Common myeloid progenitor, CD34-positive (primary cell): Measurements from ENCODE around the gene LARP1.

Experiments used
- CTCF ChIA-PET: fragments of 350-600 bp; sonication (Branson Sonifier 250); formaldehyde crosslinking; loops from one replicate; lab custom pipeline; 2021; ENCODE audit warnings: antibody characterized with exemption; lab: Charles Lee
- POLR2A ChIA-PET: fragments of 350-600 bp; sonication (Branson Sonifier 250); formaldehyde crosslinking; loops from one replicate; lab custom pipeline; 2021; ENCODE audit warnings: antibody characterized with exemption; lab: Charles Lee
- DNase-seq, 3 donors: peaks; one replicate each; pipeline versions ENCODE4 v3.0.0 to v3.0.0-alpha.2; 2013
- H3K27ac ChIP-seq, 2 experiments: 1 replicate in 1 of 2; 2 replicates in 1 of 2; pipeline ENCODE4 v1.7.0; 2013; ENCODE audit warnings: inconsistent platforms in 2 of 2, low read length in 2 of 2, mild to moderate bottlenecking in 2 of 2, low read depth in 1 of 2, moderate library complexity in 1 of 2; ENCODE audit not compliant: severe bottlenecking in 2 of 2, insufficient read depth in 1 of 2, poor library complexity in 1 of 2
- H3K27me3 ChIP-seq, 5 experiments: replicated peaks in 2 of 5; 1 replicate in 3 of 5; 2 replicates in 2 of 5; pipeline versions ENCODE4 v1.6.1 to v1.7.0; 2013; ENCODE audit warnings: low read length in 4 of 5, mild to moderate bottlenecking in 2 of 5, moderate library complexity in 2 of 5, inconsistent platforms in 1 of 5; ENCODE audit not compliant: insufficient read depth in 5 of 5, control insufficient read depth in 4 of 5
- H3K36me3 ChIP-seq, 4 experiments: 1 replicate in 2 of 4; 2 replicates in 2 of 4; pipeline versions ENCODE4 v1.6.1 to v1.7.0; 2013; ENCODE audit warnings: low read length in 3 of 4, control low read depth in 1 of 4, mild to moderate bottlenecking in 1 of 4; ENCODE audit not compliant: control insufficient read depth in 4 of 4, insufficient read depth in 4 of 4
- H3K4me1 ChIP-seq, 4 experiments: 1 replicate in 3 of 4; 2 replicates in 1 of 4; pipeline versions ENCODE4 v1.6.1 to v1.7.1; 2013; ENCODE audit warnings: low read length in 3 of 4, mild to moderate bottlenecking in 3 of 4, control low read depth in 1 of 4, inconsistent platforms in 1 of 4, moderate library complexity in 1 of 4; ENCODE audit not compliant: control insufficient read depth in 4 of 4, insufficient read depth in 4 of 4; ENCODE audit errors: control extremely low read depth in 1 of 4
- H3K4me3 ChIP-seq, 7 experiments: 1 replicate in 4 of 7; 2 replicates in 3 of 7; pipeline versions ENCODE4 v1.5.1 to v1.7.0; 2013; ENCODE audit warnings: mild to moderate bottlenecking in 7 of 7, low read length in 6 of 7, moderate library complexity in 6 of 7, inconsistent platforms in 2 of 7, low read depth in 2 of 7, control low read depth in 1 of 7; ENCODE audit not compliant: insufficient read depth in 4 of 7, control insufficient read depth in 1 of 7; ENCODE audit errors: extremely low read depth in 1 of 7
- H3K9me3 ChIP-seq, 5 experiments: 1 replicate in 4 of 5; 2 replicates in 1 of 5; pipeline versions ENCODE4 v1.6.1 to v1.7.1; 2013; ENCODE audit warnings: low read length in 4 of 5, mild to moderate bottlenecking in 2 of 5, inconsistent platforms in 1 of 5, low read depth in 1 of 5, moderate library complexity in 1 of 5; ENCODE audit not compliant: control insufficient read depth in 4 of 5, insufficient read depth in 2 of 5; ENCODE audit errors: control extremely low read depth in 1 of 5
- WGBS: methylation state at CpG from one replicate; pipeline ENCODE4 v1.1.5; 2013; ENCODE audit not compliant: insufficient coverage; 5-methylcytosine and 5-hydroxymethylcytosine counted together

Gene LARP1

DNA sequence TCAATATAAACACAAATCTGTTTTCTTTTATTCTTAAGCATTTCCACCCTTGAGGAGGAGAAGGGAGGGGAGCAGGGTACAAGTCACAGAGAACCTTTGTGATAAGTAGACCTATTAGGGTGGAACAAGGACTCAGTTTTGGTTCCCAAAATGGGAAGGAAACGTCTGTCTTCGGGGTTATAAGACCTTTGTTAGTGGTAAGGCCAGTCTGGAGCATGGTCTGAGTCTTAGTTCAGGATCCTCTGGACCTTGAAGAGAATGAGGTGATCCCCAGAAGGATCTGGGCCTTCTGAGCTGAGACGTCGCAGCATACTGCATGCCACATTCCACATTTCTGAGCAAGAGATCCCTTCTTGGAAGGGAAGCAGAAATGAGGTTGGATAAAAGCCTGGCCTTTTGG, 58.0 kb downstream of the LARP1 start:
- no peak overlapping the region for H3K27ac ChIP-seq
- CTCF ChIA-PET, result interaction anchor here (0.9 to 7.2 kb wide), 5 partner anchors 9 to 166 kb away, joined by 3 to 49 read pairs (median 4); no protein-coding TSS in a partner anchor
- WGBS, result 47% methylated on average over 4 of the region's 4 CpGs

DNA sequence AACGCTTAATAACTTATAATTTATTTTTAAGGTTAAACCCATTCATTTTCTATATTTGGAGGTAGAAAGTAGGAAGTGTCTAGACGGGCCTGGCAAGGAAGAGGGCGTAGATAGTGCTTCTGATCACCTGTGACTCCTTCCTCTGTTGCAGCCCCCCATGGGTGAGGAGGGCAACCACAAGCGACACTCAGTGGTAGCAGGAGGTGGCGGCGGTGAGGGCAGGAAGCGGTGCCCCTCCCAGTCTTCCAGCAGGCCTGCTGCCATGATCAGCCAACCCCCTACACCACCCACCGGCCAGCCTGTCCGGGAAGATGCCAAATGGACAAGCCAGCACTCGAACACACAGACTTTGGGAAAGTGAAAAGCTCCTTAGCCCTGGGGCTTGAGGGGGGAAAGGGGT, 58.6 kb downstream of the LARP1 start:
- Histone ChIP-seq H3K36me3 (peaks cover 8 to 85% (median 53%) of the 10 kb centered on the region in 4 experiments), H3K9me3 (no peaks in the 10 kb centered on the region), H3K4me3 (peak overlapping the region in 1 of 7 experiments; percentile 2), H3K27me3 (no peaks in the 10 kb centered on the region), H3K27ac (peak overlapping the region in 1 of 2 experiments; percentile 31), H3K4me1 (peaks cover 0 to 28% (median 18%) of the 10 kb centered on the region in 4 experiments)
- WGBS, result 20% methylated on average over 1 of the region's 10 CpGs
- peak; percentile 29 to 72 (median 61) for DNase-seq
- ChIA-PET POLR2A (no interaction called here), CTCF (interaction anchor here (0.9 to 7.2 kb wide), 4 partner anchors 14 to 166 kb away, joined by 3 to 49 read pairs (median 4); no protein-coding TSS in a partner anchor)

More for the DNA sequence above, 58.0 kb downstream of the LARP1 start:
- H3K4me1 ChIP-seq, result peaks cover 0 to 28% (median 18%) of the 10 kb centered on the region in 4 experiments
- no peak for DNase-seq
- POLR2A ChIA-PET, result no interaction called here
- no peaks in the 10 kb centered on the region for H3K9me3 ChIP-seq
- H3K27me3 ChIP-seq, result no peaks in the 10 kb centered on the region
- H3K36me3 ChIP-seq, result peaks cover 8 to 85% (median 54%) of the 10 kb centered on the region in 4 experiments
- peak overlapping the region in 1 of 7 experiments; percentile 2 for H3K4me3 ChIP-seq

GRCh38 chr5:154815025-154815424, 59.8 kb downstream of the LARP1 start:
- ChIA-PET POLR2A (no interaction called here), CTCF (interaction anchor here (1.0 kb wide), 2 partner anchors 122 to 162 kb away, joined by 4 to 5 read pairs; no protein-coding TSS in a partner anchor)
- peaks cover 0 to 28% (median 18%) of the 10 kb centered on the region in 4 experiments for H3K4me1 ChIP-seq
- no peaks in the 10 kb centered on the region for H3K27me3 ChIP-seq
- no peak overlapping the region for H3K27ac ChIP-seq
- peaks cover 8 to 88% (median 55%) of the 10 kb centered on the region in 4 experiments for H3K36me3 ChIP-seq
- H3K4me3 ChIP-seq, result no peak overlapping the region
- 98% methylated on average over 11 of the region's 11 CpGs for WGBS
- no peak for DNase-seq
- H3K9me3 ChIP-seq, result no peaks in the 10 kb centered on the region

DNA sequence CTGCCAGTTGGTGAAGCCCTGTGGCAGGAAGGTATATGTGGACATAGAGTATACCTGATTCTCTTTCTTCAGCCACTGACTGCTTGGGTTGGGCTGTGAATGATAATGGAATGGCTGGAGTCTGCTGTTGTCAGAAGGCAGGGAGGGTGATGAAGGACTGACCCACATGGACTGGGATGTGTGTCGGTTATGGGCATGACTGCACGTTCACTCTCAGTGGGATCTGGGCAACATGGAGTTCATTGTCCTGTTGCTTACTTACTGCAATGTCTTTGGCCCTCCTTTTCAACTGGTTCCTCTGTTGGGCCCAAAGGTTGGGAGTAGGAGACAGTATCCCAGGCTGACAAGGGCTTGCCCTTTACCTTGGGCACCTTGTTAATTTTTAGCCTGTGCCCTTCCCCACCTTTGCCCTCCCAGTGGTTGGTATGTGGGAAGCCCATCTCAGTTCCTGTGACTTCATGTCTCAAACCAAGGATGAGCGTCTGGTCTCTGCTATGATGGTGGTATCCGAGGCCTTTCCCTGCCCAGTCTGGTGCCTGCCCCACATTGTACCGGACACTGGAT, 60.6 kb downstream of the LARP1 start:
- CTCF ChIA-PET, result interaction anchor here (1.0 kb wide), 1 partner anchor 122 kb away, joined by 4 read pairs; no protein-coding TSS in a partner anchor
- Histone ChIP-seq H3K27ac (peak overlapping the region in 1 of 2 experiments; percentile 11), H3K27me3 (no peaks in the 10 kb centered on the region), H3K4me1 (peaks cover 0 to 28% (median 18%) of the 10 kb centered on the region in 4 experiments), H3K4me3 (no peak overlapping the region), H3K9me3 (no peaks in the 10 kb centered on the region), H3K36me3 (peaks cover 8 to 90% (median 58%) of the 10 kb centered on the region in 4 experiments)
- no peak for DNase-seq
- WGBS, result 100% methylated on average over 4 of the region's 5 CpGs
- POLR2A ChIA-PET, result no interaction called here

GRCh38 chr5:154816891-154817492, 61.8 kb downstream of the LARP1 start:
- Histone ChIP-seq H3K36me3 (peaks cover 16 to 78% (median 51%) of the 10 kb centered on the region in 4 experiments), H3K27me3 (no peaks in the 10 kb centered on the region), H3K4me3 (no peak overlapping the region), H3K4me1 (peaks cover 0 to 24% (median 16%) of the 10 kb centered on the region in 4 experiments), H3K27ac (peak overlapping the region in 1 of 2 experiments; percentile 1), H3K9me3 (no peaks in the 10 kb centered on the region)
- no peak for DNase-seq
- CTCF ChIA-PET, result no interaction called here
- WGBS, result 100% methylated on average over 1 of the region's 5 CpGs
- POLR2A ChIA-PET, result interaction anchor here (0.7 kb wide), 1 partner anchor 117 kb away, joined by 3 read pairs; no protein-coding TSS in a partner anchor

DNA sequence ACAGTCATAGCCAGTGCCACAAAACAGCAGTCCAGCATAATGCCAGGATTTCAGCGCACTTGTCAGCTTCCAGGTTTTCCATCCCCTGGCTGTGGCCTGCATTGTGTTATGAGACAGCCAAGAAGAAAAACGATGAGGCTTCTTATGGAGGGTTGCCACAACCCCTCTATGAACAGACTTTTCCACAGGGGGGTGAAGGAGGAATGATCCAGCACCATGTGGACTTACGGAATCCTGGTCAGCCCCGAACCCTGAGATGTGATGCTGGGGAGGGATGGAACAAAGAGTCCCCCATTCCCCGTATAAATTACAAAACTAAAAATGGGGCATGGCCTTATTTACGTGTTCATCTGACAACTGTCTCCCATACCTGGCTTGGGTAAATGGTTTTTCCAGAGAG, 62.6 kb downstream of the LARP1 start:
- 96% methylated on average over 5 of the region's 6 CpGs for WGBS
- POLR2A ChIA-PET, result no interaction called here
- Histone ChIP-seq H3K9me3 (no peaks in the 10 kb centered on the region), H3K4me1 (peaks cover 0 to 18% (median 13%) of the 10 kb centered on the region in 4 experiments), H3K27ac (peak overlapping the region in 1 of 2 experiments; percentile 56), H3K36me3 (peaks cover 17 to 75% (median 52%) of the 10 kb centered on the region in 4 experiments), H3K27me3 (no peaks in the 10 kb centered on the region), H3K4me3 (no peak overlapping the region)
- CTCF ChIA-PET, result no interaction called here
- no peak for DNase-seq
